Midbrain (tissue), 1 donor: Measurements from ENCODE around the gene ZMIZ1.
A peak's percentile ranks its signal among the peaks of the same experiment; 100 is the strongest.

ENCODE experiments used
- DNase-seq: peaks from one replicate; lab custom pipeline; 2025; lab: John Stamatoyannopoulos, UW

ZMIZ1 gene

GRCh38 chr10:79186486-79187120, 117.8 kb downstream of the ZMIZ1 start:
- no peak for DNase-seq

GRCh38 chr10:79187121-79187940, 118.6 kb downstream of the ZMIZ1 start:
- DNase-seq, result no peak

- no peak for DNase-seq
Measured at GRCh38 chr10:79188154-79188965, 119.6 kb downstream of the ZMIZ1 start.

GRCh38 chr10:79189181-79189580, 120.4 kb downstream of the ZMIZ1 start:
- no peak for DNase-seq

- DNase-seq, result no peak
Measured at GRCh38 chr10:79189853-79190435, 121.2 kb downstream of the ZMIZ1 start.

- DNase-seq, result no peak
Measured at GRCh38 chr10:79190740-79191261, 122.0 kb downstream of the ZMIZ1 start.

GRCh38 chr10:79191951-79192676, 123.3 kb downstream of the ZMIZ1 start:
- no peak for DNase-seq

- DNase-seq, result no peak
Measured at GRCh38 chr10:79192677-79193003, 123.9 kb downstream of the ZMIZ1 start.

GRCh38 chr10:79193694-79194382, 125.1 kb downstream of the ZMIZ1 start:
- DNase-seq, result no peak

GRCh38 chr10:79195091-79195923, 126.5 kb downstream of the ZMIZ1 start:
- peak; percentile 85 for DNase-seq

GRCh38 chr10:79196470-79197461, 128.0 kb downstream of the ZMIZ1 start:
- DNase-seq, result peak; percentile 66

- no peak for DNase-seq
Measured at GRCh38 chr10:79197558-79197957, 128.8 kb downstream of the ZMIZ1 start.

GRCh38 chr10:79200346-79200745, 131.6 kb downstream of the ZMIZ1 start:
- no peak for DNase-seq

GRCh38 chr10:79201706-79202105, 132.9 kb downstream of the ZMIZ1 start:
- DNase-seq, result no peak

GRCh38 chr10:79202188-79203013, 133.6 kb downstream of the ZMIZ1 start:
- DNase-seq, result no peak

- DNase-seq, result no peak
Measured at GRCh38 chr10:79203014-79203644, 134.4 kb downstream of the ZMIZ1 start.

GRCh38 chr10:79203833-79204232, 135.1 kb downstream of the ZMIZ1 start:
- peak; percentile 61 for DNase-seq
